Heart left ventricle (tissue), 16 donors: ENCODE measurements around the gene TMEM163. TPM values are rescaled to one million over a fixed set of nuclear protein-coding genes. Genes with fewer than 3 reads are reported as not detected.

Experiments
- ATAC-seq, 4 donors: fragments of 200-7000 bp; cut with Tn5 transposase; one replicate each; pipeline ENCODE4 v1.9.1; 2020 to 2022; ENCODE audit warnings: moderate library complexity in 4 of 4, mild to moderate bottlenecking in 3 of 4, moderate number of reproducible peaks in 1 of 4
- DNase-seq, 5 donors: peaks; one replicate each; pipeline ENCODE4 v3.0.0-alpha.2; 2020
- H3K27ac ChIP-seq, 12 donors: fragments of 200-600 bp; sonication (generic) in 4 of 12; one replicate each; pipeline versions ENCODE4 v1.5.0 to v1.8.0; 2016 to 2022; ENCODE audit warnings: mild to moderate bottlenecking in 2 of 12
- H3K27me3 ChIP-seq, 9 donors: fragments of 200-600 bp; sonication (generic) in 2 of 9; one replicate each; pipeline versions ENCODE4 v1.5.1 to v1.8.0; 2016 to 2022; ENCODE audit warnings: mild to moderate bottlenecking in 3 of 9
- H3K36me3 ChIP-seq, 9 donors: fragments of 200-600 bp; sonication (generic) in 2 of 9; one replicate each; pipeline versions ENCODE4 v1.5.0 to v1.8.0; 2018 to 2022; ENCODE audit warnings: mild to moderate bottlenecking in 2 of 9
- H3K4me1 ChIP-seq, 12 donors: fragments of 200-600 bp; sonication (generic) in 4 of 12; one replicate each; pipeline versions ENCODE4 v1.5.0 to v1.8.0; 2016 to 2022; ENCODE audit warnings: mild to moderate bottlenecking in 3 of 12
- H3K4me3 ChIP-seq, 12 donors: fragments of 200-600 bp; sonication (generic) in 4 of 12; one replicate each; pipeline versions ENCODE4 v1.5.0 to v1.8.0; 2017 to 2022; ENCODE audit warnings: mild to moderate bottlenecking in 9 of 12, moderate library complexity in 4 of 12
- H3K9me3 ChIP-seq, 12 donors: fragments of 200-600 bp; sonication (generic) in 4 of 12; one replicate each; pipeline versions ENCODE4 v1.5.0 to v1.8.0; 2016 to 2022; ENCODE audit warnings: mild to moderate bottlenecking in 1 of 12
- CTCF ChIP-seq, 12 donors: fragments of 200-600 bp; sonication (generic) in 4 of 12; IDR thresholded peaks; one replicate each; pipeline versions ENCODE4 v1.5.0 to v1.8.0; 2018 to 2022; ENCODE audit warnings: antibody characterized with exemption in 12 of 12, mild to moderate bottlenecking in 5 of 12
- POLR2A ChIP-seq, 2 donors: fragments of 450-650 bp; IDR thresholded peaks; one replicate each; pipeline ENCODE4 v1.6.1; 2017; ENCODE audit warnings: antibody characterized with exemption in 2 of 2, mild to moderate bottlenecking in 2 of 2, moderate library complexity in 2 of 2
- WGBS, 4 donors: extraction: QIAGEN DNeasy Blood & Tissue Kit in 2 of 4; methylation state at CpG; one replicate each; pipeline versions ENCODE4 v1.1.5 to v1.1.7; 2013 to 2018; 5-methylcytosine and 5-hydroxymethylcytosine counted together
- intact Hi-C, 10 donors: fragments of 100-400 bp; cut with DNase I; formaldehyde crosslinking; loops; one replicate each; pipeline versions ENCODE4 v1.11.1 to v1.14.2; 2022
- polyA plus RNA-seq, 2 donors: library from polyadenylated mRNA; stranded (reverse); fragments of 200-250 nt; gene quantifications; one replicate each; pipeline ENCODE4 v1.2.3, GENCODE V29; 2013
- total RNA-seq, 9 donors: library from RNA; depleted of rRNA in 2 of 9; stranded (reverse); fragments of >200 nt in 2 of 9; fragmentation: NEBNext Ultra II Directional in 3 of 9; extraction: Animal tissue kit (Norgen Biotek cat#: 25700) in 3 of 9; gene quantifications; one replicate each; pipeline versions ENCODE4 v1.1.0 to v1.2.4, GENCODE V29; 2016 to 2023
- donor health status: ischemic (EF 13 %, LVEDD 7.1; RV severe dilation, severe dysfunction).
- donor health status: healthy with polysubstance abuse.
- donor health status: DM: no; HTN: yes; CAD: no.
- donor health status: DM: no; HTN: no; CAD: no.
- donor health status: ischemic (EF 25% LVEDD 6.9; RV normal size, moderate dysfunction).
- donor health status: ischemic (EF 25% LVEDD 5.7; RV mildly dilated, moderate dysfunction).
- donor health status: healthy.
- donor health status: DM: yes; HTN: yes; CAD: no.
- donor health status: ischemic (EF 35%, LVEDD 5.7; RV mildly dilated, moderate dysfunction).
- donor health status: nonischemic (EF 11% LVEDD 7.7; RV severe dilation, severe dysfunction).
- donor health status: DM: yes; HTN: yes; CAD: no.
- donor health status: PGD.
- donor health status: ischemic (EF 29% LVEDD 5.4; RV normal size, mild dysfunction).
- donor health status: nonischemic (EF 23%, LVEDD 6.1; RV moderate dilation, normal function).

The TMEM163 gene
- total and polyA plus RNA-seq, 11 donors: 0.14 to 1.4 (median 0.47) TPM

GRCh38 chr2:134575888-134576287, 142.9 kb downstream of the TMEM163 start:
- WGBS, 4 donors: 81 to 96% (median 95%) methylated on average over 5 of the region's 5 CpGs
- TF ChIP-seq POLR2A (IDR thresholded peaks at IDR 0.05): no peak
- TF ChIP-seq CTCF (IDR thresholded peaks at IDR 0.05): no peak
- H3K9me3 ChIP-seq: no peaks in the 10 kb centered on the region
- ATAC-seq (no peak), DNase-seq (no peak)
- H3K4me1 ChIP-seq: no peaks in the 10 kb centered on the region
- no peak overlapping the region for H3K27ac ChIP-seq
- H3K4me3 ChIP-seq: no peak overlapping the region
- H3K36me3 ChIP-seq: no peaks in the 10 kb centered on the region
- intact Hi-C loops: no loop called here
- peaks cover 0 to 4% (median 0%) of the 10 kb centered on the region in 9 donors for H3K27me3 ChIP-seq

- TF ChIP-seq CTCF (IDR thresholded peaks at IDR 0.05) (no peak), POLR2A (IDR thresholded peaks at IDR 0.05) (no peak)
- no peak for ATAC-seq
- 77 to 82% (median 79%) methylated on average over 10 of the region's 10 CpGs for WGBS, 4 donors
Measured at GRCh38 chr2:134574611-134575330, 144.0 kb downstream of the TMEM163 start.

GRCh38 chr2:134573724-134574123, 145.1 kb downstream of the TMEM163 start:
- 67 to 88% (median 75%) methylated on average over 1 of the region's 1 CpG for WGBS, 4 donors
- no peak for TF ChIP-seq CTCF (IDR thresholded peaks at IDR 0.05)
- no peak for TF ChIP-seq POLR2A (IDR thresholded peaks at IDR 0.05)
- no peak for DNase-seq
- H3K36me3 ChIP-seq: no peaks in the 10 kb centered on the region
- no peaks in the 10 kb centered on the region for H3K4me1 ChIP-seq
- peaks cover 0 to 4% (median 0%) of the 10 kb centered on the region in 9 donors for H3K27me3 ChIP-seq
- no peaks in the 10 kb centered on the region for H3K9me3 ChIP-seq
- no peak overlapping the region for H3K27ac ChIP-seq
- H3K4me3 ChIP-seq: no peak overlapping the region
- intact Hi-C loops: no loop called here
- ATAC-seq: no peak

More at GRCh38 chr2:134574611-134575330, 144.0 kb downstream of the TMEM163 start:
- no peaks in the 10 kb centered on the region for H3K36me3 ChIP-seq
- H3K4me3 ChIP-seq: no peak overlapping the region
- no peaks in the 10 kb centered on the region for H3K9me3 ChIP-seq
- intact Hi-C loops: no loop called here
- H3K27me3 ChIP-seq: peaks cover 0 to 4% (median 0%) of the 10 kb centered on the region in 9 donors
- no peaks in the 10 kb centered on the region for H3K4me1 ChIP-seq
- no peak for DNase-seq
- no peak overlapping the region for H3K27ac ChIP-seq

- no peaks in the 10 kb centered on the region for H3K4me1 ChIP-seq
- H3K36me3 ChIP-seq: no peaks in the 10 kb centered on the region
- no peak overlapping the region for H3K4me3 ChIP-seq
- peaks cover 0 to 4% (median 0%) of the 10 kb centered on the region in 9 donors for H3K27me3 ChIP-seq
- no peak for ATAC-seq
- intact Hi-C loops: no loop called here
- H3K9me3 ChIP-seq: no peaks in the 10 kb centered on the region
- H3K27ac ChIP-seq: no peak overlapping the region
- no peak for DNase-seq
- no peak for TF ChIP-seq CTCF (IDR thresholded peaks at IDR 0.05)
- TF ChIP-seq POLR2A (IDR thresholded peaks at IDR 0.05): no peak
Measured at GRCh38 chr2:134573085-134573370, 145.8 kb downstream of the TMEM163 start.
